Right ventricle myocardium inferior (tissue), 1 donor: Measurements from ENCODE around the gene GNG3. TPM values are rescaled to one million over a fixed set of nuclear protein-coding genes. Genes with fewer than 3 reads are reported as not detected.
"Not testable (repeated sequence)": the region's sequence is repeated elsewhere in the genome, so short reads cannot be mapped to it uniquely, and the experiment has no call there.

Experiments
- ATAC-seq: fragments of 200-7000 bp; cut with Tn5 transposase; one replicate; pipeline ENCODE4 v1.9.1; 2020; ENCODE audit warnings: mild to moderate bottlenecking, moderate library complexity
- DNase-seq: peaks from one replicate; pipeline ENCODE4 v3.0.0; 2021; ENCODE audit errors: missing footprints
- intact Hi-C: fragments of 100-400 bp; cut with DNase I; formaldehyde crosslinking; loops from one replicate; pipeline ENCODE4 v1.11.0; 2022
- long read RNA-seq: library from polyadenylated mRNA; unstranded; transcript quantifications from one replicate; pipeline ENCODE4 v2.0.0, GENCODE V29; 2021
- total RNA-seq: library from RNA; stranded (reverse); fragmentation: NEBNext Ultra II Directional; extraction: Animal tissue kit (Norgen Biotek cat#: 25700); gene quantifications from one replicate; pipeline ENCODE4 v1.2.1, GENCODE V29; 2021
- donor health status: DM: no; HTN: yes; CAD: no; lungs with severe emphysema.

The GNG3 gene
- not detected for total RNA-seq
- long read RNA-seq = 0 reads

DNA sequence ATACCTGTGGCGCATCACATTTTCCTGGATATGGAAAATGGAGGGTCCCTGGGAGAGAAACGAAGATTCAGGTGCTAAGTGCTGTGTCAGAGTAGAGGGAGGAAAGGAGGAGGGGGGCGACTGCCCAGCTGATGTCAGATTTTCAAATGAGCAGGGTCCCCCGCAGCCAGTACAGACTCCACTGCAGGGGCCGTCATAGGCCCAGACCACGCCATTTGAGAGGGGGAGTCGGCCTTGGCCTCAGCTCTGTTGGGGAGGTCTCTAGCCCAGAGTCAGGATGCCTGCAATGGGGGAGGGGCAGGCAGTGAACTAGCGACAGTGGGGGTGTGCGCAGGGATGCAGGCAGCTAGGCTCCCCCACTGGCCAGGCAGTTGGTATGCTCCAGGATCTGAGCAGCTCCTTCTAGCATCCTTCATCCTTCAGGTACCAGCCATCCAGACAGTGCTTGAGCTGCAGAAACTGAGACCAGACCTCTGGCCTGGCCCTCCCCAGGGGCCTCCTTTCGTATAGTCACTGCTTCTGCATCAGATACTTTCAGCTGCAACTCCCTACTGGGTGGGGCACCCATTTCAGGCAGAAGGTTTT lies at the start of gene GNG3, which contains the start of gene BSCL2:
Gene GNG3 (plus strand): TSS at position 400 of the 585 bp plus-strand sequence. CDS start 620 bp downstream, outside the sequence.
Gene BSCL2 (minus strand): TSS at position 148 of the 585 bp plus-strand sequence. CDS start 229 bp downstream, outside the sequence.
- no peak for DNase-seq
- no peak for ATAC-seq
- intact Hi-C loops = loop anchor here (5.0 to 10.0 kb wide), 2 partner anchors 40 to 113 kb away; partner anchors contain the start of genes C11orf98, CSKMT and TUT1

DNA sequence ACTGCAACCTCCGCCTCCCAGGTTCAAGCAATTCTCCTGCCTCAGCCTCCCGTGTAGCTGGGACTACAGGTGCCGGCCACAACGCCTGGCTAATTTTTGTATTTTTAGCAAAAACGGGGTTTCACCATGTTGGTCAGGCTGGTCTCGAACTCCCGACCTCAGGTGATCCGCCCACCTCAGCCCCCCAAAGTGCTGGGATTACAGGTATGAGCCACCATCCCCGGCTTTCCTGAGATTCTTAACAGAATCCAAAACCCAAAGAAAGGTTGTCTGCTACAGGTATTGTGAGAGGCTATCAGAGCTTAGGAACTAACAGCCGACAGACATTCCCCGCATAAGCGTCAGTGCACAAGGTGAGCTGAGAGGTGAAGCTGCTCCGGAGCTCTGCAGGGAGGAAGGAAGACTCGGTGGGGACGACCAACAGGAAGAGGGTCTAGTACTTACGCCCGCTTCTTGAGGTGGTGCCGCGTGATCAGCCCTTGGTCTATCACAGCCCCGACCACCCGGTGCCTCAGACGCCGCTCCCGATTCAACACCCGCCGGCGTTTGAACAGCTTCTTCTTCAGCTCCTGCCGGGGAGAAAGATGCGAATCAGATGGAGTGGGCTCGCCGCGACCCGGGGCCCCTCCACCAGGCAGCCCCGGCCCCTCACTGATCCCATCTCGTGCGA lies 42.9 kb upstream of the GNG3 start:
- no peak for DNase-seq
- intact Hi-C loops = loop anchor here (1.0 to 5.0 kb wide), 5 partner anchors 11 to 117 kb away; partner anchors contain the start of genes AHNAK, BSCL2, EML3 and GNG3
- ATAC-seq = peak; percentile 12

DNA sequence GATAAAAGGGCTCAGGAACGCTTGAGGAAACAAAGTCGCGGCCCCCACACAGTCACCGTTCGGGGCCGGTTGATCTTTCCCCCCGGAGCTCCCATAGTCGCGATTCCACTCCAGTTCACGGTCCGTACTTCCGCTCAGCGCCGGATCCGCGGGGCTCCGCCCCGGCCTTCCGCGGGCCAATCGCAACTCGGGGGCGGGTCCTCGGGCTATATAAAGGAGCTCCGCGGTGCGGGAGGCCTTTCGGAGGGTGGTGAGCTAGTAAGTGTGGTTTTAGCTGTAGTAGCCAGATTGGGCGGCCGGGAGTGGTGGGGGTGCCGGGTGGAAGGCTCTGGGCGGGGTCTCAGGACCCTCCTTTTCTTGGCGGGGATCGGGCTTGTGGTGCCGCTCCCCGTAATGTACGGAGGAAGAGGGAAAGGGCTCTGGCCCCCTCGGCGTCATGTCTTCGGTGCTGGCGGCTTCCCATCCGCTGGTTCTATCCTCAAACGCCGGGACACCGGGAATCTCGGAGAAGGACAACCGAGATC lies 42.3 kb upstream of the GNG3 start, which contains the start of the genes C11orf98 and CSKMT:
Gene C11orf98 (minus strand): TSS at position 136 of the 524 bp plus-strand sequence. CDS start 41 bp downstream, at position 95.
Gene CSKMT (plus strand): TSS at position 238 of the 524 bp plus-strand sequence. CDS start 568 bp downstream, outside the sequence.
- intact Hi-C loops = loop anchor here (1.0 to 5.0 kb wide), 4 partner anchors 12 to 118 kb away; partner anchors contain the start of genes AHNAK, BSCL2, GNG3 and HNRNPUL2
- DNase-seq (peak; percentile 98), ATAC-seq (peak; percentile 98)

DNA sequence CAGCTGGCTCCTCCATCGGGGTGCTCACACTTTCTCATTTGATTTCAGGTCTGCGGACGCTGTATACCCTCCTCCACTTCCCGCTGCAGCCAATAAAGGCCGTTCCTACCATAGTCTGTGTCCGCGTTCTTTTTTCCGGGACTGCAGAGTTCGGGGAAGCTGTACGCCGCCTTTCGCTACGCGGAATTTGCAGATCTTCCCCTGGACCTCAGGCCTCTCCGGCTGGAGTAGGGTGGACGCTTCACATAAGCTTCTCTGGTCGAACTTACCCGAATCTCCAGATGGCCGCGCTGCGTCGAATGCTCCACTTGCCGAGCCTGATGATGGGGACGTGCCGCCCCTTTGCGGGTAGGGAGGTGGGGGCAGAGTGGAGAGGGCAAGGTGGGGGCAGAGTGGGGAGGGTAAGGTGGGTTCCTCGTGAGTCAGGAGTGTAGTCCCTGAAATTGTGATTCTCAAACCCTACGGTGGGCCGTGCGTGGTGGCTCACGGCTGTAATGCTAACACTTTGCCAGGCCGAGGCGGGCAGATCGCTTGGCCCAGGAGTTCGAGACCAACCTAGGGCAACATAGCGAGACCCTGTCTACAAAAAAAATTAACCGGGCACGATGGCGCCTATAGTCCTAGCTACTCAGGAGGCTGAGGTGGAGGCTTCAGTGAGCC lies 41.7 kb upstream of the GNG3 start:
- ATAC-seq (peak; percentile 68), DNase-seq (peak; percentile 83)
- intact Hi-C loops = loop anchor here (1.0 to 5.0 kb wide), 4 partner anchors 12 to 118 kb away; partner anchors contain the start of genes AHNAK, BSCL2, GNG3 and HNRNPUL2

DNA sequence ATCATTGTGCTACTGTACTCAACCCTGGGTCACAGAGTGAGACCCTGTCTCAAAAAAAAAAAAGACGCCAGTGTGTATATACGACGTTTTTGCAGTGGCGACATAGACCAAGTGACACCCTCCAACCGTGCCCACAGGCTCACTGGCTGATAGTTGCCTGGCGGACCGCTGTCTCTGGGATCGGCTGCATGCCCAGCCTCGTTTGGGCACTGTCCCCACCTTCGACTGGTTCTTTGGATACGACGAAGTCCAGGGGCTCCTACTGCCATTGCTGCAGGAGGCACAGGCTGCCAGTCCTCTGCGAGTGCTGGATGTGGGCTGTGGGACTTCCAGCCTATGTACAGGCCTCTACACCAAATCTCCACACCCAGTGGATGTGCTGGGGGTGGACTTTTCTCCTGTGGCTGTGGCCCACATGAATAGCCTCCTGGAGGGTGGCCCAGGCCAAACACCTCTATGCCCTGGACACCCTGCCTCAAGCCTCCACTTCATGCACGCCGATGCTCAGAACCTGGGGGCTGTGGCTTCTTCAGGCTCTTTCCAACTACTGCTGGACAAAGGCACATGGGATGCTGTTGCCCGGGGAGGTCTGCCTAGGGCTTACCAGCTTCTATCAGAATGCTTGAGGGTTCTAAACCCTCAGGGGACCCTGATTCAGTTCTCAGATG lies 41.1 kb upstream of the GNG3 start:
- intact Hi-C loops = loop anchor here (5.0 kb wide), 3 partner anchors 41 to 119 kb away; partner anchors contain the start of genes AHNAK, BSCL2, GNG3 and HNRNPUL2
- DNase-seq = no peak
- ATAC-seq = no peak

DNA sequence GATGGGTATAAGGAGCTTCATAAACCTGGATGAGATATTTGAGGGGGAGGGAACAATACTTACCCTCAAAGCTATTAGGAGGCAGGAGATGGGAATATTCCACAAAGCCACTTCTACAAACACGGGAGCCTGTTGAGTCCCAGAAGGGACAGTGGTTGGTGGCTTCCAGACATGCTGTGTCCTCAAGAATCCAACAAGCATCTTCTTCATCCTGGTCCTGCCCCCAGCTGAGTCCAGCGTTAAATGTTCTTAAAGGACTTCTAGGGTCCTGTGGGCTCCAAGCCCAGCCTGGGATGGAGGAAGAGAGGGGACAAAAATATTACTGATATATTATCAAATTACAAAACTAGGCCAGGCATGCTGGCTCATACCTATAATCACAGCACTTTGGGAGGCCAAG lies 40.0 kb upstream of the GNG3 start:
- DNase-seq (no peak), ATAC-seq (no peak)
- intact Hi-C loops = loop anchor here (5.0 kb wide), 3 partner anchors 40 to 120 kb away; partner anchors contain the start of genes AHNAK, BSCL2, GNG3 and HNRNPUL2

DNA sequence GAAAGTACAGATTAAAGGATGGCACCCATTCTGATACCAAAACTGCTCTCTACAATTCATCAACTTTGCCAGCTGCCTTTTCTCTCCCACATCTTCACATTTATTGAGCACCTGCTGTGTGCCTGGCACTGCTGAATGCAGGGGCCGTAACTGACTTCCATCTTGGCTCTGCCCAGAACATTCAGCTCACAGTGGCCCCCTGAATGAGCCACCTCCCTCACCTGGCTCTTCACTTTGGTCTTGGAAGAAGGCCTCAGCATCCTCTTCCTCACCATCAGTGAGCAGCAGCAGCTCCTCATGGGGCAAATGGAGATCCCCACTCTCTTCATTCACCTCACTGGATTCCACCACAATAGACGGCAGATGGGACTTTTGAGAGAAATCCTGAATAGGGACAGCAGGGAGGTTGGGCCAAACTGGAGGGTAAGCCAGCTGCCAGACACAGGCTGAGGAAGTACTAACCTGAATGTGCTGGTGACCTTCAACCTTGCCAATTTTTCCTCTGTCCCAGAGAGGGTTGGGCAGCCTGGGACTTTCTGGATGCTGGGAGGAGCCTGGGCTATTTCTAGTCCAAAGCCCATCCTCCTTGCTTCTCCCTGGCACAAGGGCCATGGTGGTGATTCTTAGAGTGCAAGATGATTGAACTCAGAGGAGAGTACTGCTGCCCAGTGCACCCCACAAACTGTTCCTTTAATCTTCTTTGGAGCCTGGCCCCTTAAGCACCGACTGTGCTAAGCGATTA lies 37.9 kb upstream of the GNG3 start:
- no peak for DNase-seq
- intact Hi-C loops = loop anchor here (5.0 kb wide), 3 partner anchors 38 to 122 kb away; partner anchors contain the start of genes AHNAK, BSCL2, GNG3 and HNRNPUL2

DNA sequence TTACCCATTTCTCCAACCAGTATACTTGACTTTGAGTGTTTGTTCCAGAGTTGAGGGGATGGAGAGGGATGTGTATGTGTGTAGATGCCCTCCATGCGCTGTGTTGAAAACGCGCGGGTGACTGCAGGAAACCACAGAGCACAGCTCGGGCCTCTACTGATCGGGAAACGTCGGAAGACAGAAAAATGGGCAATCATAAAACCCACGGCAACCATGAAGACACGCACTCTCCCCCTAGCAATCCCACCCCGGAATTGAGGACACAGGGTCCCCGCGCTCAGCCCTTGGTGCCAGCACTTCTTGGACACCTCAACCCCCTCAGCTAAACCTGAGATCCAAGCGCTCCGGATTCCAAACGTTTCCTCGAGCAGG lies 36.3 kb upstream of the GNG3 start:
- DNase-seq = no peak
- ATAC-seq = peak; percentile 39
- intact Hi-C loops = no loop called here

More for the DNA sequence above, 37.9 kb upstream of the GNG3 start:
- no peak for ATAC-seq

DNA sequence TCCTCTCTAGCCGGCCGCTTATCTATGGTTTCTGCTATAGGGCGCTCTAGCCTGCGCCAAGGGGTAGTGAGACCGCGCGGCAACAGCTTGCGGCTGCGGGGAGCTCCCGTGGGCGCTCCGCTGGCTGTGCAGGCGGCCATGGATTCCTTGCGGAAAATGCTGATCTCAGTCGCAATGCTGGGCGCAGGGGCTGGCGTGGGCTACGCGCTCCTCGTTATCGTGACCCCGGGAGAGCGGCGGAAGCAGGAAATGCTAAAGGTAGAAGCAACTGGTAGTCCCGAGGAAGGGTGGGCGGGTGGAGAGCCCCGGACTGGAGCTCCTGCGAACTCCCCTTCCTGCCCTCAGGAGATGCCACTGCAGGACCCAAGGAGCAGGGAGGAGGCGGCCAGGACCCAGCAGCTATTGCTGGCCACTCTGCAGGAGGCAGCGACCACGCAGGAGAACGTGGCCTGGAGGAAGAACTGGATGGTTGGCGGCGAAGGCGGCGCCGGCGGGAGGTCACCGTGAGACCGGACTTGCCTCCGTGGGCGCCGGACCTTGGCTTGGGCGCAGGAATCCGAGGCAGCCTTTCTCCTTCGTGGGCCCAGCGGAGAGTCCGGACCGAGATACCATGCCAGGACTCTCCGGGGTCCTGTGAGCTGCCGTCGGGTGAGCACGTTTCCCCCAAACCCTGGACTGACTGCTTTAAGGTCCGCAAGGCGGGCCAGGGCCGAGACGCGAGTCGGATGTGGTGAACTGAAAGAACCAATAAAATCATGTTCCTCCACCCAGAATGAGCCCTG lies 35.7 kb upstream of the GNG3 start, which contains the start of the genes LBHD1 and UQCC3:
Gene LBHD1 (minus strand): TSS at position 660 of the 782 bp plus-strand sequence. CDS start 2,236 bp downstream, outside the sequence.
Gene UQCC3 (plus strand): TSS at position 66 of the 782 bp plus-strand sequence. CDS start 73 bp downstream, at position 139.
- ATAC-seq (peak; percentile 87), DNase-seq (peak; percentile 88)
- intact Hi-C loops = no loop called here

DNA sequence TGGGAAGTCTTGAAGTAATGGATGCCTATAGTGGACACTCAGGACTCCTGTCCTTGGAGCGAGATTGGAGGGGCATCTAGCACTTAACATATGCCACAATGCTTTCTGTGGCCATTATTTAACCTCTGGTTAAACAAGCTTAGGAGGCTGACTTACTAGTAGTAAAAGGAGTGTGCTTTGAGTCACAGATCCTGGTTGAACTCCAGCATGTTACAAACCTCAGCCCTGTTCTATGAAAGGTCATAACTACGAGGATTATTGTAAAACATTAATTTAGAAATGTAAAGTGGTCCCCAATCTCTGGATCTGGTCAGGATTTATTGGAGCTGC lies 34.3 kb upstream of the GNG3 start:
- DNase-seq (no peak), ATAC-seq (no peak)
- intact Hi-C loops = no loop called here

DNA sequence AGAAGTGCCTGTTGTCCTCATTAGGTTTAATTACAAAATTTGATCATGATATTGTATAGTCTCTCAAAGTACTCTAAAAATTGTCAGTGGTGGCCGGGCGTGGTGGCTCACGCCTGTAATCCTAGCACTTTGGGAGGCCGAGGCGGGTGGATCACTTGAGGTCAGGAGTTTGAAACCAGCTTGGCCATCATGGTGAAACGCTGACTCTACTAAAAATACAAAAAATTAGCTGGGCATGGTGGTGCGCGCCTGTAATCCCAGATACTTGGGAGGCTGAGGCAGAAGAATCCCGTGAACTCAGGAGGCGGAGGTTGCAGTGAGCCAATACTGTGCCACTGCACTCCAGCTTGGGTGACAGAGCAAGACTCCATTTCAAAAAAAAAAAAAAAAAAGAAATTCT lies 32.1 kb upstream of the GNG3 start:
- not testable (repeated sequence) for DNase-seq, ATAC-seq
- intact Hi-C loops = loop anchor here (5.0 kb wide), 1 partner anchor 273 kb away; no protein-coding TSS in a partner anchor

DNA sequence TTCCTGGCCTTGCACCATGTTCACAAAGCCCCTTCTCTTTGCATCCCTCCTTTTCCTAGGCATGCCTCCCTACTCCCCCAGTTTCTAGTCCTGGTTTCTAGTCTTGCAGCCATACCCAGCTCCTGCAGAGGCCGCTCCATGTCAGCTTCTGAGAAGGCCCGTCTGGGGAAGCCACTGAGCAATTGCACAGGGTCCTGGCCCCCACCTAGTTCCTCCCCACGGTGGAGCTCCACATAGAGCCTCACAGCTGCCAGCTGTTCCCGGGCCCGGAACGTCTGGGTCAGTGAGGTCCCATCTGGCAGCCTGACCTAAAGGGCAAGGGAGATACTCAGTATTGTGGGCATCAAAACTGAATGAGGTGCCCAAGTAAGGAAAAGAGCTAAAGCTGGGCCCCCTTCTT lies 30.8 kb upstream of the GNG3 start:
- no peak for DNase-seq
- intact Hi-C loops = loop anchor here (5.0 kb wide), 1 partner anchor 274 kb away; no protein-coding TSS in a partner anchor
- ATAC-seq = no peak

DNA sequence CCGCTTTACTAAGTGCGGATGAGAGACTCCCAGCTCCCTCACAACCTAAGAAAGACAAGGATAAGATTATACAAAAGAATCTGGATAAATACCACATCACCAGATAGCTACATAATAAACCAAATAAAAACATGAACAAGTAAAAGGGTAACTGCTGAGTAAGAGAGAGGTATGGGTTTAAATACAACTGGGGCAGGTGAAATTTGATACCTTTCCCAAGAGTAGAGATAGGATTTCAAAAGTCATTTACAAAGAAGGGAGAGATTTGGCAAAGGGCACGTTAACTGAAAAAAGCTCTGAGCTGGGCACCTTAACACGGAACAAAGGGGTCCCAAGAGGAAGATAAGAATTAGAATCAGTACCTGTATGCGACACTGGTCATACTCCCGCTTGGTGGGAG lies 30.3 kb upstream of the GNG3 start:
- no peak for DNase-seq
- ATAC-seq = no peak
- intact Hi-C loops = loop anchor here (5.0 kb wide), 1 partner anchor 275 kb away; no protein-coding TSS in a partner anchor

DNA sequence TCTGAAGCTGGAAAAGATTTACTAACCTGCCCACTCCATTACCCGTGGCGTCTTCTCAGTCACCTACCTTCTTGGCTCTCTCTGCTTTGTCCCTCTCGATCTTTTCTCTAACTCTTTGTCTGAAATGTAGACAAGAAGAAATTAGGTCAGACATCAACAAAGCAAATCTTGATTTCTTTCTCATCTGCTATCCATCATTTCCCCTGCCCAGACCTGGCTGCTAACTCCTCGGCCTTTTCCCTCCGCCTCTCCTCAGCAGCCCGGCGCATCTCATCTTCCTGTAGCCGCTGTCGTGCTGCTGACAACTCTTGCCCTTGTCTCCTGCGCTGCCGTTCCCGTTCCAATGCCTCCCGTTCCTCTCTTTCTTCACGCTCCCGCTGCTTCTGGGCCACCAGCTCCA lies 29.8 kb upstream of the GNG3 start:
- intact Hi-C loops = loop anchor here (5.0 kb wide), 1 partner anchor 275 kb away; no protein-coding TSS in a partner anchor
- ATAC-seq (no peak), DNase-seq (no peak)

DNA sequence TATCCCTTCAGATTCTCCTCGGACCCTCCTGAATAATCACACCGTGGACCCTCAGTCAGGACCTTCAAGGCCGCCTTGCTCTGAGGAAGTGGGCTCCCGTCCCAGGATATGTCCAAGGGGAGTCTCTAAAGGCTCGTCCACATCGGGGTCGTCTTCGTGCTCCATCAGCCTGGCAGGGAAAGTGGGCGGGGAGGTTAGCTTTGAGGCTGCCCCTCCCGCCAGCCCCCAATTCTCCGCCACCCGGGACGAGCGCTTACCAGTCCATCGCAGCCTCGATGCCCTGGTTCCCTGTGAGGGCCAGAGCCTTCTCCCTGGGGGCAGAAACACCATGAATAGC lies 29.1 kb upstream of the GNG3 start:
- intact Hi-C loops = loop anchor here (5.0 kb wide), 1 partner anchor 276 kb away; no protein-coding TSS in a partner anchor
- DNase-seq = no peak
- ATAC-seq = no peak
